KMS-11 (cell line): ENCODE measurements around the gene NKAIN2.

Source experiments
- H2AFZ ChIP-seq: fragments of 200-600 bp; sonication (generic); 2 replicates; pipeline ENCODE4 v1.6.1; 2016; ENCODE audit warnings: antibody characterized with exemption, mixed run types, low read depth
- H3K27ac ChIP-seq: fragments of 200-600 bp; sonication (generic); 2 replicates; pipeline ENCODE4 v1.6.1; 2016; ENCODE audit warnings: mild to moderate bottlenecking, mixed run types
- H3K27me3 ChIP-seq: fragments of 200-600 bp; sonication (generic); 2 replicates; pipeline ENCODE4 v1.6.1; 2017; ENCODE audit warnings: mild to moderate bottlenecking, low read depth, mixed run types, moderate library complexity; ENCODE audit not compliant: insufficient read depth
- H3K36me3 ChIP-seq: fragments of 200-600 bp; sonication (generic); 2 replicates; pipeline ENCODE4 v1.6.1; 2017; ENCODE audit warnings: mild to moderate bottlenecking, mixed run types; ENCODE audit not compliant: insufficient read depth
- H3K4me1 ChIP-seq: fragments of 200-600 bp; sonication (generic); 2 replicates; pipeline ENCODE4 v1.6.1; 2016; ENCODE audit warnings: mild to moderate bottlenecking, low read depth, mixed run types; ENCODE audit not compliant: poor library complexity, severe bottlenecking
- H3K4me2 ChIP-seq: fragments of 200-600 bp; sonication (generic); 2 replicates; pipeline ENCODE4 v1.7.0; 2016; ENCODE audit warnings: mild to moderate bottlenecking, mixed run types
- H3K4me3 ChIP-seq: fragments of 200-600 bp; sonication (generic); IDR thresholded peaks from 2 replicates; pipeline ENCODE4 v1.6.1; 2017; ENCODE audit warnings: low read depth, low read length, mixed read lengths; ENCODE audit not compliant: insufficient read depth
- H3K79me2 ChIP-seq: fragments of 200-600 bp; sonication (generic); 2 replicates; pipeline ENCODE4 v1.6.1; 2016; ENCODE audit warnings: low read depth, mixed run types; ENCODE audit not compliant: insufficient read depth
- H3K9ac ChIP-seq: fragments of 200-600 bp; sonication (generic); 2 replicates; pipeline ENCODE4 v1.6.1; 2016; ENCODE audit warnings: mild to moderate bottlenecking, mixed run types
- H4K20me1 ChIP-seq: fragments of 200-600 bp; sonication (generic); 2 replicates; pipeline ENCODE4 v1.6.1; 2016; ENCODE audit warnings: mild to moderate bottlenecking, mixed run types; ENCODE audit not compliant: insufficient read depth
- TF ChIP-seq, protein P1 (sequence below): fragments of 200-600 bp; sonication (generic); conservative IDR thresholded peaks from 2 replicates; pipeline ENCODE4 v1.6.1; 2017; ENCODE audit warnings: low read depth, mild to moderate bottlenecking, antibody characterized with exemption, low read length, moderate library complexity, mixed read lengths

NKAIN2 gene

DNA sequence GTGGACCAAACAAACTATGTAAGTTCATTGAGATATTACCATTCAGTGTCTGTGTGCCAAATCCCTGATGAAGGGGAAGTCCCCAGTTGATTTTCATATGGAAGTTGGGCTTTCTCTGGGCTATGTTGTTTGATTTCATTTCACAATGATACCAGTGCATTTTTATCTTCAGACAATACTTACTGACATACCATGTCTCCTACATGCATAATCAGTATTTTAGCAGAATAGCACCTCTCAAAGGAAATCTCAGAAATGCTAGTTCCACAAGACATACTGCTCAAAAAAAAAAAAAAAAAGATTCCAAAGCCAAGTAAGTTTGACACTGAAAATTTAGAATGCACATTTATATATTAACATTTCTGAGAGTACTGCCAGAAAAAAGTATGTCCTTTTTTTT is 989.7 kb downstream of the NKAIN2 start:
- no peaks in the 10 kb centered on the region for H3K79me2 ChIP-seq
- no peaks in the 10 kb centered on the region for H3K4me1 ChIP-seq
- no peak overlapping the region for H3K9ac ChIP-seq
- H4K20me1 ChIP-seq: no peaks in the 10 kb centered on the region
- H3K4me3 ChIP-seq: no peak overlapping the region
- TF ChIP-seq, protein P1, sequence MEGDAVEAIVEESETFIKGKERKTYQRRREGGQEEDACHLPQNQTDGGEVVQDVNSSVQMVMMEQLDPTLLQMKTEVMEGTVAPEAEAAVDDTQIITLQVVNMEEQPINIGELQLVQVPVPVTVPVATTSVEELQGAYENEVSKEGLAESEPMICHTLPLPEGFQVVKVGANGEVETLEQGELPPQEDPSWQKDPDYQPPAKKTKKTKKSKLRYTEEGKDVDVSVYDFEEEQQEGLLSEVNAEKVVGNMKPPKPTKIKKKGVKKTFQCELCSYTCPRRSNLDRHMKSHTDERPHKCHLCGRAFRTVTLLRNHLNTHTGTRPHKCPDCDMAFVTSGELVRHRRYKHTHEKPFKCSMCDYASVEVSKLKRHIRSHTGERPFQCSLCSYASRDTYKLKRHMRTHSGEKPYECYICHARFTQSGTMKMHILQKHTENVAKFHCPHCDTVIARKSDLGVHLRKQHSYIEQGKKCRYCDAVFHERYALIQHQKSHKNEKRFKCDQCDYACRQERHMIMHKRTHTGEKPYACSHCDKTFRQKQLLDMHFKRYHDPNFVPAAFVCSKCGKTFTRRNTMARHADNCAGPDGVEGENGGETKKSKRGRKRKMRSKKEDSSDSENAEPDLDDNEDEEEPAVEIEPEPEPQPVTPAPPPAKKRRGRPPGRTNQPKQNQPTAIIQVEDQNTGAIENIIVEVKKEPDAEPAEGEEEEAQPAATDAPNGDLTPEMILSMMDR: no peak
- H3K27me3 ChIP-seq: no peaks in the 10 kb centered on the region
- no peak overlapping the region for H3K27ac ChIP-seq
- no peaks in the 10 kb centered on the region for H3K36me3 ChIP-seq
- H2AFZ ChIP-seq: no peak overlapping the region
- H3K4me2 ChIP-seq: no peak overlapping the region

DNA sequence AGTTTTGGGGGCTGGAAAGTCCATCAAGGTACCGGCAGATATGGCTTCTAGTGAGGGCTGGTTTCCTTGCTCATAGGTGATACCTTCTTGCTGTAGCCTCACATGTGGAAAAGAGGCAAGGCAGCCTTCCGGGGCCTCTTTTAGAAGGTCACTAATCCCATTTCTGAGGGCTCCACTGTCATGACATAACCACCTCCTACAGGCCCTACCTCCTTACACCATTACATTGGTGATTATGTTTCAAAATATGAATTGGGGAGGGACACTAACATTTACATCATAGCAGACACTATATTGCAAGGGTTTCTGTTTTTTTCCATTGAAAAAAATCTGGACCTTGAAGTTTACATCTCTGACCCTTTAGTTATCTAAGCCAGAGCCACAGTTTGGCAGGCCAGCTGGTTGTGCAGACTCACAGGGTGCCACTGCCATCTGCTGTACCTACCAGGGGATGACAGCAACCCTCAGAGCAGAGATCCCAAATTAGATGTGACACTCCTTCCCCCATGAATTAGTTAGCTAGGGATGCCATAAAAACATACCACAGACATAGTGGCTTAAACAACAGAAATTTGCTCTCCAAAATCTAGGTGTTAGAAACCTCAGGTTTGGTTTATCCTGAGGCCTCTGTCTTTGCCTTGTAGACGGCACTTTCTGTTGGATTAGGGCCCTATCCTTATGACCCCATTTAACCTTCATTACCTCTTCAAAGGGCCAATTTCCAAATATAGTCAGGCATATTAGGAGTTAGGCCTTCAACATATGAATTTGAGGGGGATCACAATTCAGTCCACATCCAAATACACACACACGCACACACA is 992.2 kb downstream of the NKAIN2 start:
- H3K9ac ChIP-seq: no peak overlapping the region
- no peaks in the 10 kb centered on the region for H3K79me2 ChIP-seq
- no peak overlapping the region for H3K27ac ChIP-seq
- H2AFZ ChIP-seq: no peak overlapping the region
- H3K4me2 ChIP-seq: no peak overlapping the region
- no peaks in the 10 kb centered on the region for H3K36me3 ChIP-seq
- no peaks in the 10 kb centered on the region for H4K20me1 ChIP-seq
- TF ChIP-seq, protein P1: peak; percentile 56
- H3K4me1 ChIP-seq: no peaks in the 10 kb centered on the region
- H3K27me3 ChIP-seq: no peaks in the 10 kb centered on the region
- H3K4me3 ChIP-seq: no peak overlapping the region

DNA sequence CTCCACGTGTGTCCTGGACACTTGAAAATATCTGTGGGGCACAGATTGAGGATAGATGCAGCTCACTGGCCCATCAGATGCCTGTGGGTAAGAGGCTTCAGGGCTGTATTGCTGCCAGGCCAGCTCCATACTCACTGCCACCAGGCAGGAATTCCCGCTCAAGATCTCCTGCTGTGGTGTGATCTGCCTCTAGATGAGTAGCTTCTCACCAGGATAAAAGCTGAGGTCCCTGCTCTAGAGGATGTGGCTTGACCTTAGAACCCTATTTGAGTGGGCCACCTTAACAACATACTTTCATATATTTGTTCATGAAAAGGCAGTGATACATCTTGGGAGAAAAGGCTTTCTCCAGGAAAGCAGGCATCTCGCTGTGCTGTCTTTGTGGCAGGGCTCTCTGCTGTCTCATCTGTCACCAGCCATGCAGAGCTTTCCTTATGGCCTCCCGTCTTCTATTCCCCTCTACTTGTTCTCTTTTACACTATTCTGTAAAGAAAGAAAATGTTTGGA is 992.9 kb downstream of the NKAIN2 start:
- no peak overlapping the region for H3K4me2 ChIP-seq
- no peak overlapping the region for H3K4me3 ChIP-seq
- no peak overlapping the region for H3K9ac ChIP-seq
- H3K79me2 ChIP-seq: no peaks in the 10 kb centered on the region
- H3K27me3 ChIP-seq: no peaks in the 10 kb centered on the region
- no peaks in the 10 kb centered on the region for H4K20me1 ChIP-seq
- H3K27ac ChIP-seq: no peak overlapping the region
- H2AFZ ChIP-seq: no peak overlapping the region
- TF ChIP-seq, protein P1: no peak
- H3K4me1 ChIP-seq: no peaks in the 10 kb centered on the region
- H3K36me3 ChIP-seq: no peaks in the 10 kb centered on the region

DNA sequence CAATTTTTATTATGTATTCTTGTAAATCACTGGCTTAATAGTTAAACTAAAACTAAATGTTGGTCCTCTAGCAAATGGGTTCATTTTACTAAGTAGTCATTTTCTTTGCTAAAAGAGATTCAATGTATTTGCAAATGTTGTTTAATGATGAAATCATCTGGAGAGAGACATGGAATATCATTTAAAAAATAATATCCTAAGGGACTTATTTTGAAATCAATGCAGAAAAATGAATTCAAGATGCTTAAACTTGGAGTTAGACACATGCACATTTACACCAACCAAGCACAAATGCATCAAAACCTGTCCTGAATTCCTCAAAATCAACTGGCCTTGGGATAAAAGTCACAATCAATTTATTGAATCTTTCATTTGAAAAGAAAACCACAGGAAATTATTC is 993.6 kb downstream of the NKAIN2 start:
- no peaks in the 10 kb centered on the region for H3K27me3 ChIP-seq
- no peak overlapping the region for H2AFZ ChIP-seq
- H3K27ac ChIP-seq: no peak overlapping the region
- no peak overlapping the region for H3K4me3 ChIP-seq
- H3K9ac ChIP-seq: no peak overlapping the region
- H3K36me3 ChIP-seq: no peaks in the 10 kb centered on the region
- no peak overlapping the region for H3K4me2 ChIP-seq
- H3K79me2 ChIP-seq: no peaks in the 10 kb centered on the region
- H4K20me1 ChIP-seq: no peaks in the 10 kb centered on the region
- H3K4me1 ChIP-seq: no peaks in the 10 kb centered on the region
- TF ChIP-seq, protein P1: no peak
